ENCODE results near the gene PPIF. TPM values are rescaled to one million over a fixed set of nuclear protein-coding genes. Genes with fewer than 3 reads are reported as not detected.

Gene PPIF
- total and polyA plus RNA-seq, 2 donors: 17.4 to 39.4 TPM

DNA sequence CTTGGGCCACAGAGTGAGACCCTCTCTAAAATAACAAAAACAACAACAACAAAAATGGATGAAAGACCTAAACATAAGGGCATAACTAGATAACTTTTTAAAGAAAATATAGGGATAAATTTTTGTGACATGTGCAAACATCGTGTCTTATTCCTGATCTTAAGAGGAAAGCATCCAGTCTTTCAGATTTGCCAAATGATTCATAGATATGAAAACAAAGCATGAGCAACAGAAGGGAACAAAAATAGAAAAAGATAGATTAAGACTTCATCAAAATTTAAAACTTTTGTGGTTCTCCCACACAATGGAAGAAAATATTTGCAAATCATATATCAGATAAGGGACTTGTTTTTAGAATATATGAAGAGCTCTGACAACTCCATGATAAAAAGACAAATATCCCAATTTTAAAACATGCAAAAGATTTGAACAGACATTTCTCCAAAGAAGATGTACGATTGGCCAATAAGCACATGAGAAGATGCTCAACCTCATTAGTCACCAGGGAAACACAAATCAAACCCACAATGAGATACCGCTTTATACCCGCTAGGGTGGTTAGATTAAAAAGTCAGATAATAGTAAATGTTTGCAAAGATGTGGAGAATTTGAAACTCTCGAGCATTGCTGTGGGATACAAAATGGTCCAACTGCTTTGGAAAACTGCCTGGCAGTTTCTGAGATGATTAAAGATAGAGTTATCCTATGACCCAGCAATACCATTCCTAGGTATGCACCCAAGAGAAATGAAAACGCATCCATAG is 20.3 kb downstream of the PPIF start:
- H3K36me3 ChIP-seq (ENCODE audit: insufficient read depth): no peaks in the 10 kb centered on the region
- WGBS: 79% methylated on average over 6 of the region's 6 CpGs
- H3K4me3 ChIP-seq (ENCODE audit: low read depth, low read length): no peak overlapping the region
- H3K27ac ChIP-seq (ENCODE audit: low read depth): no peak overlapping the region
- no peak for DNase-seq (ENCODE audit: extremely low spot score)
- no peaks in the 10 kb centered on the region for H3K4me1 ChIP-seq (ENCODE audit: insufficient read depth)

- 66% methylated on average over 4 of the region's 4 CpGs for whole genome bisulfite sequencing
- DNase-seq (ENCODE audit: extremely low spot score): no peak
- H3K27ac ChIP-seq (ENCODE audit: low read depth): no peak overlapping the region
- H3K36me3 ChIP-seq (ENCODE audit: insufficient read depth): no peaks in the 10 kb centered on the region
- H3K4me1 ChIP-seq (ENCODE audit: insufficient read depth): no peaks in the 10 kb centered on the region
- H3K4me3 ChIP-seq (ENCODE audit: low read depth, low read length): no peak overlapping the region
Observed at GRCh38 chr10:79372871-79373270, 25.6 kb downstream of the PPIF start.

DNA sequence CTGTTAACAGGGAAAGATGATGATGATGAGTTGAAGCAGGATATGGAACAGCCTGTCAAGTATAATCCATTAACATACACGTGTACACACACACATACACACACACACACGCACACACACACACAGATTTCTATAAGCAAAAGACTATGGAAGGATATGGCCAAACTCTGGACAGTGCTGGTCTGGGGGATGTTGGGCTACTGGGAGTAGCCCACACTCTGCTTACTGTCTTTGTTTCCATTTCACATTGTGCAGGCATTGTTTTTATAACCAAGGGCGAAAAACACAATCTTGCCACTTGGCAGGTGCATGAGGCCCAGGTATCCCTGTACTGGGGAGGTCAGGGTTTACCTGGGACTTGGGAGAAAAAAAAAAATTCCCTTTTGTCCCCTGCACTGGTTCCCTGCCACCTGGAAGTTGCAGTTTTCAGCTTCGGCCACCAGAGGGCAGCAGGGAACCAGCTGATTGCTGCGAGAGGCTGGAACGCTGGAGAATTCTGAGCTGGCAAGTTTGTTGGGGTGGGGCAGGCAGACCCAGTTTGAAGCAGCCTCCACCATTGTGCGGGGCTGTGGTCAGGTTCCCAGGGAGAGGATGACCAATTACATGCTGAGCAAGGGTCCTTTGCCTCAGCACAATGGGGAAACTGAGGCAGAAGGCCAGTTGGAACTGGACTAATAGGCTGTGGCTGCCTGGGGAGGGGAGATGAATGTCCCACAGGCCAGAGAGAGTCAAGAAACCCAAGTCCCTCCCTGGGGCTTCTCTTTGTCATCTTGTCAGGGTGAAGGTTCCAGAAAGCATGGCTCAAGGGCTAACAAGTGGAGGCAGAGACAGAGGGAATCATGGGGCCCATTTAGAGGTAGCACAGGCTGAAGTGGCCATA is 27.3 kb downstream of the PPIF start:
- H3K27ac ChIP-seq (ENCODE audit: low read depth): no peak overlapping the region
- H3K4me3 ChIP-seq (ENCODE audit: low read depth, low read length): no peak overlapping the region
- peak; percentile 45 for DNase-seq (ENCODE audit: extremely low spot score)
- H3K4me1 ChIP-seq (ENCODE audit: insufficient read depth): no peaks in the 10 kb centered on the region
- 8% methylated on average over 7 of the region's 7 CpGs for WGBS
- H3K36me3 ChIP-seq (ENCODE audit: insufficient read depth): no peaks in the 10 kb centered on the region

- no peak for DNase-seq (ENCODE audit: extremely low spot score)
- no peaks in the 10 kb centered on the region for H3K4me1 ChIP-seq (ENCODE audit: insufficient read depth)
- WGBS: 72% methylated on average over 6 of the region's 6 CpGs
- no peak overlapping the region for H3K27ac ChIP-seq (ENCODE audit: low read depth)
- H3K4me3 ChIP-seq (ENCODE audit: low read depth, low read length): no peak overlapping the region
- H3K36me3 ChIP-seq (ENCODE audit: insufficient read depth): no peaks in the 10 kb centered on the region
Observed at GRCh38 chr10:79375321-79376077, 28.2 kb downstream of the PPIF start.

GRCh38 chr10:79376078-79376628 is 28.9 kb downstream of the PPIF start:
- WGBS: 82% methylated on average over 11 of the region's 11 CpGs
- no peak for DNase-seq (ENCODE audit: extremely low spot score)
- Histone ChIP-seq H3K36me3 (ENCODE audit: insufficient read depth) (no peaks in the 10 kb centered on the region), H3K4me3 (ENCODE audit: low read depth, low read length) (no peak overlapping the region), H3K4me1 (ENCODE audit: insufficient read depth) (peaks cover 2% of the 10 kb centered on the region), H3K27ac (ENCODE audit: low read depth) (no peak overlapping the region)

DNA sequence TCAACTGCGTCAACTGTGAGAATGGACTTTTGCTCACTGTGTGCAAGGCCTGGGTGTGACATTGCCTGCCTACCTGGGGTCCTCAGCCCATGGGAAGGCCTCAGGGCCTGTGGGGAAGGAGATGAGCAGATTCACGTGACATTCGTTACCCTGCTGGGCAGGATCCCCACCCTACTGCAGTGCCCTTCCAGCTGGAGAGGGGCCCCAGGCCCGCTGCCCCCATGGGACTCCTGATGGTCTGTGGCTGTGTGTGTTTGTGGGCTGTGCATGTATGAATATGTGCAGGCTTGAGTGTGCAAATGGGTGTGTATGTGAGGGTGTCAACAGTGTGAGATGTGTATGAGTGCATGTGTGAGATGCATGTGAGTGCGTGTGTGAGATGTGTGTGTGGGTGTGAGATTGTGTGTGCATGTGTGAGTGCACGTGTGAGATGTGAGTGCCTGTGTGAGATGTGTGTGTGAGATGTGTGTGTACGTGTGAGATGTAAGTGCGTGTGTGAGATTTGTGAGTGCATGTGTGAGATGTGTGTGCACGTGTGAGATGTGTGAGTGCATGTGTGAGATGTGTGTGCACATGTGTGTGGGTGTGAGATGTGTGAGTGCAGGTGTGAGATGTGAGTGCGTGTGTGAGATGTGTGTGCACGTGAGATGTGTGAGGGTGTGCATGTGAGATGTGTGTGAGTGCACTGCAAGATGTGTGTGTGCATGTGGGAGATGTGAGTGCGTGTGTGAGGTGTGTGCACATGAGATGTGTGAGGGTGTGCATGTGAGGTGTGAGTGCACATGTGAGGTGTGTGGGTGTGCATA is 29.7 kb downstream of the PPIF start:
- H3K4me3 ChIP-seq (ENCODE audit: low read depth, low read length): no peak overlapping the region
- WGBS: 95% methylated on average over 12 of the region's 12 CpGs
- DNase-seq (ENCODE audit: extremely low spot score): no peak
- no peak overlapping the region for H3K27ac ChIP-seq (ENCODE audit: low read depth)
- peaks cover 2% of the 10 kb centered on the region for H3K4me1 ChIP-seq (ENCODE audit: insufficient read depth)
- H3K36me3 ChIP-seq (ENCODE audit: insufficient read depth): no peaks in the 10 kb centered on the region

DNA sequence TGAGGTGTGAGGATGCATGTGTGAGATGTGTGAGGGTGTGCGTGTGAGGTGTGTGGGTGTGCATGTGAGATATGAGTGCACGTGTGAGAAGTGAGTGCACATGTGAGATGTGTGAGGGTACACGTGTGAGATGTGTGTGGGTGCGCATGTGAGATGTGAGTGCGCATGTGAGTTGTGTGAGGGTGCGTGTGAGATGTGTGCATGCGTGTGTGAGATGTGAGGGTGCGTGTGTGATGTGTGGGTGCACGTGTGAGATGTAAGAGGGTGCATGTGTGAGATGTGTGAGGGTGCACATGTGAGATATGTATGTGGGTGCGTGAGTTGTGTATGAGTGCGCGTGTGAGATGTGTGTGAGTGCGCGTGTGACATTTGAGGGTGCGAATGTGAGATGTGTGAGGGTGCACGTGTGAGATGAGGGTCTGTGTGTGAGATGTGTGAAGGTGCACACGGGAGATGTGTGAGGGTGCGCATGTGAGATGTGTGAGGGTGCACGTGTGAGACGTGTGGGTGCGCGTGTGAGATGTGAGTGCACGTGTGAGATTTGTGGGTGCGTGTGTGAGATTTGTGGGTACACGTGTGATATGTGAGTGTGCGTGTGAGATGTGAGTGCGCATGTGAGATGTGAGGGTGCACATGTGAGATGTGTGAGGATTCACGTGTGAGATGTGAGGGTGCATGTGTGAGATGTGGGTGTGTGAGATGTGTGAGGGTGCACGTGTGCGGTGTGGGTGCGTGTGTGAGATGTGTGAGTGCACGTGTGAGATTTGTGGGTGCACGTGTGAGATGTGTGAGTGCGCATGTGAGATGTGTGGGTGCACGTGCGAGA is 30.5 kb downstream of the PPIF start:
- DNase-seq (ENCODE audit: extremely low spot score): no peak
- peaks cover 2% of the 10 kb centered on the region for H3K4me1 ChIP-seq (ENCODE audit: insufficient read depth)
- no peak overlapping the region for H3K4me3 ChIP-seq (ENCODE audit: low read depth, low read length)
- H3K27ac ChIP-seq (ENCODE audit: low read depth): no peak overlapping the region
- 93% methylated on average over 36 of the region's 36 CpGs for WGBS
- H3K36me3 ChIP-seq (ENCODE audit: insufficient read depth): no peaks in the 10 kb centered on the region

GRCh38 chr10:79378383-79378646 is 31.0 kb downstream of the PPIF start:
- DNase-seq (ENCODE audit: extremely low spot score): no peak
- Histone ChIP-seq H3K36me3 (ENCODE audit: insufficient read depth) (no peaks in the 10 kb centered on the region), H3K4me3 (ENCODE audit: low read depth, low read length) (no peak overlapping the region), H3K27ac (ENCODE audit: low read depth) (no peak overlapping the region), H3K4me1 (ENCODE audit: insufficient read depth) (peaks cover 2% of the 10 kb centered on the region)
- WGBS: 93% methylated on average over 7 of the region's 7 CpGs

GRCh38 chr10:79378647-79379511 is 31.6 kb downstream of the PPIF start:
- DNase-seq (ENCODE audit: extremely low spot score): no peak
- H3K4me1 ChIP-seq (ENCODE audit: insufficient read depth): peaks cover 2% of the 10 kb centered on the region
- no peaks in the 10 kb centered on the region for H3K36me3 ChIP-seq (ENCODE audit: insufficient read depth)
- WGBS: 78% methylated on average over 22 of the region's 22 CpGs
- no peak overlapping the region for H3K4me3 ChIP-seq (ENCODE audit: low read depth, low read length)
- H3K27ac ChIP-seq (ENCODE audit: low read depth): peak overlapping the region; percentile 84

GRCh38 chr10:79379512-79380124 is 32.3 kb downstream of the PPIF start:
- H3K27ac ChIP-seq (ENCODE audit: low read depth): peak overlapping the region; percentile 84
- 24% methylated on average over 9 of the region's 9 CpGs for WGBS
- no peak overlapping the region for H3K4me3 ChIP-seq (ENCODE audit: low read depth, low read length)
- no peak for DNase-seq (ENCODE audit: extremely low spot score)
- H3K4me1 ChIP-seq (ENCODE audit: insufficient read depth): peaks cover 2% of the 10 kb centered on the region
- no peaks in the 10 kb centered on the region for H3K36me3 ChIP-seq (ENCODE audit: insufficient read depth)

DNA sequence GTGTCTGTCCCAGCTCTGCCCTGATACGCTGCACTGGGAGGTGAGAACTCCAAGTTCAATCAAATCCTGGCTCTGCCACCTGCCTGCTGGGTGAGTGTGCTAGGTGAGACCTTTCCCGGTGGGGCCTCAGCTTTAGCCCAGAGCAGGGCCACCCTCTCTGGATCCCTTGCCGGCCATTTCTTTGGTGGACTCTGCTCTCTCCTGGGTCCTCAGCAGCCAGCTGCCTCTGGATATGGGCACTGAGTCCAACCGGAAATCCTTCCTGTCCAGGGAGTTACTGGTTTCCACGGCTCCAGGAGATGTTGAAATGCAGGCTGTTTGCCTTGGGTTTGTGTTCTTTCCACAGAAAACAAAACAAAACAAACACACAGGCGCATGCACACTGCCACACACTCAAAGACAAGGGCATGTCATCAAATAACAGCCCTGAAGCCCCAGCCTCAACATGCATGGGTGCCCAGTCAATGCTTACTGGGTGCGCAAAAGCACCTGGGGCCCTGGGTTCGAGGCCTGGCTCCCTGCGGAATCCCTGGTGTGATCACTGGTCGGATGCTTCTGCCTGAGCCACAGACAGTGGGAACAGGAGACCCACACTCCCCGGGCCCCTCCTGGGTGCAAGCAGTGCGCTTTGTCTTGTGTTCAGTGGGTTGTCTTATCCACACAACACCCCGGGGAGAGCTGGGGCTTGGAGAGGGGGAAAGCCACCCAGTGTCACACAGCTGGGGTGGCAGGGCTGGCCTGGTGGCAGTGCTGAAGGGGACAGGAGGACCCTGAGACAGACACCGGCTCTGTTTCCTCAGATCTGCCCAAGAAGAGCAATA is 33.1 kb downstream of the PPIF start:
- no peak for DNase-seq (ENCODE audit: extremely low spot score)
- H3K4me1 ChIP-seq (ENCODE audit: insufficient read depth): peaks cover 2% of the 10 kb centered on the region
- H3K4me3 ChIP-seq (ENCODE audit: low read depth, low read length): no peak overlapping the region
- peak overlapping the region; percentile 84 for H3K27ac ChIP-seq (ENCODE audit: low read depth)
- H3K36me3 ChIP-seq (ENCODE audit: insufficient read depth): no peaks in the 10 kb centered on the region
- WGBS: 54% methylated on average over 14 of the region's 14 CpGs

All from urinary bladder (tissue), 4 donors.